ENCODE data around the gene MPDU1.

GRCh38 chr17:7575481-7575883 lies 8.2 kb upstream of the MPDU1 start:
- TF ChIP-seq CTCF (IDR thresholded peaks at IDR 0.05; ENCODE audit: insufficient read depth, low read length, poor library complexity, severe bottlenecking), result no peak
- no peak for TF ChIP-seq EZH2phosphoT487 (conservative IDR thresholded peaks at IDR 0.05; ENCODE audit: low read length)

All from SU-DHL-6 (cell line).